CD14-positive monocyte (primary cell): ENCODE data around the gene KAZALD1. TPM values are rescaled to one million over a fixed set of nuclear protein-coding genes. Genes with fewer than 3 reads are reported as not detected.

Experiments
- DNase-seq, 3 donors: peaks; one replicate each; pipeline ENCODE4 v3.0.0-alpha.2; 2011 to 2022
- H2AFZ ChIP-seq: 2 replicates; pipeline ENCODE4 v1.6.0; 2012; ENCODE audit warnings: mild to moderate bottlenecking, low read depth, low read length, inconsistent platforms; ENCODE audit not compliant: insufficient read depth, poor library complexity, severe bottlenecking
- H3K27ac ChIP-seq, 2 donors: 1 replicate in 1 of 2; 2 replicates in 1 of 2; pipeline ENCODE4 v1.5.1; 2012 to 2013; ENCODE audit warnings: low read length in 2 of 2, control low read depth in 1 of 2, inconsistent platforms in 1 of 2, low read depth in 1 of 2, mild to moderate bottlenecking in 1 of 2
- H3K27me3 ChIP-seq, 2 donors: one replicate each; pipeline versions ENCODE4 v1.6.0 to v1.6.1; 2011 to 2013; ENCODE audit warnings: low read length in 2 of 2; ENCODE audit not compliant: control insufficient read depth in 2 of 2, insufficient read depth in 2 of 2
- H3K36me3 ChIP-seq, 2 donors: replicated peaks in 1 of 2; 1 replicate in 1 of 2; 2 replicates in 1 of 2; pipeline versions ENCODE4 v1.5.1 to v1.6.1; 2012 to 2013; ENCODE audit warnings: low read length in 2 of 2, control low read depth in 1 of 2, inconsistent platforms in 1 of 2, mild to moderate bottlenecking in 1 of 2; ENCODE audit not compliant: insufficient read depth in 2 of 2, control insufficient read depth in 1 of 2
- H3K4me1 ChIP-seq, 2 donors: 1 replicate in 1 of 2; 2 replicates in 1 of 2; pipeline versions ENCODE4 v1.5.1 to v1.6.1; 2012 to 2013; ENCODE audit warnings: low read length in 2 of 2, control low read depth in 1 of 2, inconsistent platforms in 1 of 2, mild to moderate bottlenecking in 1 of 2, moderate library complexity in 1 of 2; ENCODE audit not compliant: insufficient read depth in 2 of 2, control insufficient read depth in 1 of 2
- H3K4me2 ChIP-seq: replicated peaks from 2 replicates; pipeline ENCODE3; 2012; ENCODE audit warnings: low read length, moderate library complexity, mild to moderate bottlenecking; ENCODE audit not compliant: poor library complexity, severe bottlenecking; ENCODE audit errors: extremely low read depth
- H3K4me3 ChIP-seq, 3 experiments: fragments of 200-600 bp in 1 of 3; sonication (generic) in 1 of 3; replicated peaks in 1 of 3; 1 replicate in 2 of 3; 2 replicates in 1 of 3; pipeline ENCODE4 v1.5.1; 2011 to 2013; ENCODE audit warnings: low read length in 3 of 3, mild to moderate bottlenecking in 3 of 3, control low read depth in 2 of 3, low read depth in 2 of 3, inconsistent platforms in 1 of 3, moderate library complexity in 1 of 3
- H3K79me2 ChIP-seq: 2 replicates; pipeline ENCODE4 v1.6.0; 2012; ENCODE audit warnings: mild to moderate bottlenecking, control low read depth, inconsistent platforms, low read length, moderate library complexity; ENCODE audit not compliant: insufficient read depth
- H3K9ac ChIP-seq: 2 replicates; pipeline ENCODE4 v1.6.0; 2017; ENCODE audit warnings: low read length, mild to moderate bottlenecking; ENCODE audit not compliant: insufficient read depth, poor library complexity, severe bottlenecking
- H3K9me3 ChIP-seq, 2 donors: replicated peaks in 1 of 2; 1 replicate in 1 of 2; 2 replicates in 1 of 2; pipeline versions ENCODE4 v1.5.1 to v1.6.1; 2012 to 2013; ENCODE audit warnings: low read length in 2 of 2, control low read depth in 1 of 2; ENCODE audit not compliant: control insufficient read depth in 1 of 2, insufficient read depth in 1 of 2
- H4K20me1 ChIP-seq: 2 replicates; pipeline ENCODE4 v1.6.0; 2012; ENCODE audit warnings: mild to moderate bottlenecking, low read length, control low read depth, moderate library complexity; ENCODE audit not compliant: insufficient read depth
- H3K27ac Mint-ChIP-seq, 7 donors: one replicate each; pipeline ENCODE4 v1.8.0; 2020; ENCODE audit warnings: mild to moderate bottlenecking in 7 of 7, mixed read lengths in 7 of 7, moderate library complexity in 6 of 7, inconsistent platforms in 2 of 7
- H3K27me3 Mint-ChIP-seq, 3 donors: one replicate each; pipeline ENCODE4 v1.8.0; 2021 to 2022; ENCODE audit warnings: low read depth in 3 of 3, mild to moderate bottlenecking in 3 of 3, mixed read lengths in 3 of 3, moderate library complexity in 3 of 3, inconsistent platforms in 1 of 3
- H3K36me3 Mint-ChIP-seq, 2 donors: one replicate each; pipeline ENCODE4 v1.8.0; 2020; ENCODE audit warnings: mixed read lengths in 2 of 2, inconsistent platforms in 1 of 2, mild to moderate bottlenecking in 1 of 2
- H3K4me1 Mint-ChIP-seq: one replicate; pipeline ENCODE4 v1.8.0; 2020; ENCODE audit warnings: mild to moderate bottlenecking, mixed read lengths
- H3K4me3 Mint-ChIP-seq, 2 donors: one replicate each; pipeline ENCODE4 v1.8.0; 2020; ENCODE audit warnings: mild to moderate bottlenecking in 2 of 2, mixed read lengths in 2 of 2, moderate library complexity in 1 of 2
- H3K9me3 Mint-ChIP-seq, 7 donors: one replicate each; pipeline ENCODE4 v1.8.0; 2020 to 2022; ENCODE audit warnings: mixed read lengths in 7 of 7, mild to moderate bottlenecking in 6 of 7, moderate library complexity in 6 of 7, inconsistent platforms in 2 of 7
- WGBS: methylation state at CpG from one replicate; pipeline ENCODE4 v1.1.5; 2013; ENCODE audit warnings: missing lambda C conversion rate; ENCODE audit not compliant: insufficient coverage; 5-methylcytosine and 5-hydroxymethylcytosine counted together
- intact Hi-C, 2 donors: fragments of 100-400 bp; cut with micrococcal nuclease; formaldehyde crosslinking; loops; one replicate each; pipeline versions ENCODE4 v1.15.0 to v1.15.1; 2023
- polyA plus RNA-seq, 3 donors: library from polyadenylated mRNA; depleted of rRNA in 1 of 3; unstranded in 2 of 3; stranded (reverse) in 1 of 3; fragments of 300-500 nt in 2 of 3; fragments of >200 nt in 1 of 3; fragmentation: Illumina TruSeq in 2 of 3; gene quantifications; 1 replicate in 2 of 3; 2 replicates in 1 of 3; pipeline ENCODE4 v1.2.3, GENCODE V29; 2012 to 2021
- TF ChIP-seq, protein P1 (sequence below): fragments of 200-600 bp; IDR thresholded peaks from one replicate; pipeline ENCODE4 v1.8.0; 2022; ENCODE audit warnings: antibody characterized with exemption, mild to moderate bottlenecking

Gene KAZALD1
- polyA plus RNA-seq, 3 donors = 0.15 to 6.6 (median 0.53) TPM

DNA sequence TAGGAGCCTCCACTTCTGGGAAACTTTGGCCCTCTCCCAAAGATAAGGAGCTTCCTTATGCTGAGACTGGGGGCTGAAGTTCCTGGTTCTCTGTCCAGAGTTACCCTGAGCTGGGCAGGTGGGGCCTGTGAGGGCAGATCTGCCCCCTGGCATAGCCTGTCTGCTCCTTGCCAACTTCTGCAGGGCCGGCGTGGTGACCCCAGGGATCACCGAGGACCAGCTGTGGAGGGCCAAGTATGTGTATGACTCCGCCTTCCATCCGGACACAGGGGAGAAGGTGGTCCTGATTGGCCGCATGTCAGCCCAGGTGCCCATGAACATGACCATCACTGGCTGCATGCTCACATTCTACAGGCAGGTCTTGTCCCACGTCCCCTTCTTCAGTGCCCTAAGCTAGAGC, 26.5 kb upstream of the KAZALD1 start:
- no peak overlapping the region for H3K4me3 Mint-ChIP-seq
- Histone ChIP-seq H3K36me3 (peaks cover 51 to 60% of the 10 kb centered on the region in 2 donors), H4K20me1 (peaks cover 17% of the 10 kb centered on the region), H3K79me2 (peaks cover 7% of the 10 kb centered on the region), H3K27me3 (no peaks in the 10 kb centered on the region), H3K9me3 (no peaks in the 10 kb centered on the region), H3K9ac (no peak overlapping the region), H3K4me1 (peaks cover 15 to 29% of the 10 kb centered on the region in 2 donors), H2AFZ (no peak overlapping the region), H3K4me3 (no peak overlapping the region), H3K4me2 (no peak overlapping the region), H3K27ac (no peak overlapping the region)
- H3K4me1 Mint-ChIP-seq = peaks cover 26% of the 10 kb centered on the region
- H3K9me3 Mint-ChIP-seq = peaks cover 0 to 1% (median 0%) of the 10 kb centered on the region in 7 donors
- WGBS = 99% methylated on average over 7 of the region's 7 CpGs
- TF ChIP-seq, protein P1, sequence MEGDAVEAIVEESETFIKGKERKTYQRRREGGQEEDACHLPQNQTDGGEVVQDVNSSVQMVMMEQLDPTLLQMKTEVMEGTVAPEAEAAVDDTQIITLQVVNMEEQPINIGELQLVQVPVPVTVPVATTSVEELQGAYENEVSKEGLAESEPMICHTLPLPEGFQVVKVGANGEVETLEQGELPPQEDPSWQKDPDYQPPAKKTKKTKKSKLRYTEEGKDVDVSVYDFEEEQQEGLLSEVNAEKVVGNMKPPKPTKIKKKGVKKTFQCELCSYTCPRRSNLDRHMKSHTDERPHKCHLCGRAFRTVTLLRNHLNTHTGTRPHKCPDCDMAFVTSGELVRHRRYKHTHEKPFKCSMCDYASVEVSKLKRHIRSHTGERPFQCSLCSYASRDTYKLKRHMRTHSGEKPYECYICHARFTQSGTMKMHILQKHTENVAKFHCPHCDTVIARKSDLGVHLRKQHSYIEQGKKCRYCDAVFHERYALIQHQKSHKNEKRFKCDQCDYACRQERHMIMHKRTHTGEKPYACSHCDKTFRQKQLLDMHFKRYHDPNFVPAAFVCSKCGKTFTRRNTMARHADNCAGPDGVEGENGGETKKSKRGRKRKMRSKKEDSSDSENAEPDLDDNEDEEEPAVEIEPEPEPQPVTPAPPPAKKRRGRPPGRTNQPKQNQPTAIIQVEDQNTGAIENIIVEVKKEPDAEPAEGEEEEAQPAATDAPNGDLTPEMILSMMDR = no peak
- intact Hi-C loops = no loop called here
- peaks cover 60 to 63% of the 10 kb centered on the region in 2 donors for H3K36me3 Mint-ChIP-seq
- DNase-seq = no peak
- H3K27ac Mint-ChIP-seq = no peak overlapping the region
- H3K27me3 Mint-ChIP-seq = peaks cover 1 to 5% (median 4%) of the 10 kb centered on the region in 3 donors

DNA sequence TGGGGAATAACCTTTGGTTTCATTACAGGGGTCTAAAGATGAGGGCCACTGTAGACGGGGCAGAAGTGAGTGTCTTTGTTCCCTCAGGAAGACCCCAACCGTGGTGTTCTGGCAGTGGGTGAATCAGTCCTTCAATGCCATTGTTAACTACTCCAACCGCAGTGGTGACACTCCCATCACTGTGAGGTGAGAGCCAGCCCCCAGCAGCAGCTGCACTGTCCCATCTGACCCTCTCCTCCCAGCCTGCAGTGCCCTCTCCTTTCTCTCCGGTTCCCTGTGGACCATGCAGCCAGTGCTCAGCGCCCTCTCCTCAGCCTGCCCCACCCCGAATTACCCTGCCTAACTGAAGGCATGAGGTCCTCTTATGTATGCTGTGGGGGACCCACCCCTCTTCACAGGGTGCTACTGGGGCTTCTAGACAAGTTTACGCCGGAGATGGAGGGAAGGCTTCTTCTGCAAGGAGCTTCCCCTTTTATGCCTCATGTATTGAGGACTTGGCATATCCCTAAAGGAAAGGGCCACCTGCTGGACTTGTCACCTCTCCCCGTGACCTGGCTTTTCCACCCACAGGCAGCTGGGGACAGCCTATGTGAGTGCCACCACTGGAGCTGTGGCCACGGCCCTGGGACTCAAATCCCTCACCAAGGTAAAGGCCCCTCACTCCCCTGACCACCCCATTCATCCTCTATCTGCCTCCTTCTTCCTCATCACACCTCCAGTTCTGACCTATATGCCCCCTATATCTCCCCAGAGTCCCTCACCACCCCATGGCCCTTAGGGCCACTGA, 25.7 kb upstream of the KAZALD1 start:
- H3K4me1 ChIP-seq = peaks cover 9 to 21% of the 10 kb centered on the region in 2 donors
- H3K4me2 ChIP-seq = no peak overlapping the region
- H3K9ac ChIP-seq = no peak overlapping the region
- peaks cover 7% of the 10 kb centered on the region for H3K79me2 ChIP-seq
- H2AFZ ChIP-seq = no peak overlapping the region
- intact Hi-C loops = no loop called here
- Mint-ChIP-seq H3K4me1 (peaks cover 23% of the 10 kb centered on the region), H3K36me3 (peaks cover 61 to 69% of the 10 kb centered on the region in 2 donors), H3K27me3 (peaks cover 0 to 4% (median 0%) of the 10 kb centered on the region in 3 donors), H3K4me3 (no peak overlapping the region), H3K9me3 (no peaks in the 10 kb centered on the region), H3K27ac (peak overlapping the region in 1 of 7 donors; percentile 50)
- peaks cover 17% of the 10 kb centered on the region for H4K20me1 ChIP-seq
- DNase-seq = no peak
- TF ChIP-seq, protein P1 = no peak
- no peak overlapping the region for H3K4me3 ChIP-seq
- H3K9me3 ChIP-seq = no peaks in the 10 kb centered on the region
- H3K36me3 ChIP-seq = peaks cover 51 to 61% of the 10 kb centered on the region in 2 donors
- WGBS = 89% methylated on average over 8 of the region's 10 CpGs
- H3K27me3 ChIP-seq = no peaks in the 10 kb centered on the region
- H3K27ac ChIP-seq = no peak overlapping the region
